Stimulated activated CD8-positive, alpha-beta memory T cell treated with anti-CD3 and anti-CD28 coated beads, Interleukin-4, amount 100 ng/mL, for 48 hours (primary cell): ENCODE measurements around the gene CFHR3.
"Not testable (repeated sequence)": the region's sequence is repeated elsewhere in the genome, so short reads cannot be mapped to it uniquely, and the experiment has no call there.

Experiments used
- DNase-seq: peaks from one replicate; pipeline ENCODE4 v3.0.0-alpha.2; 2020

The CFHR3 gene

DNA sequence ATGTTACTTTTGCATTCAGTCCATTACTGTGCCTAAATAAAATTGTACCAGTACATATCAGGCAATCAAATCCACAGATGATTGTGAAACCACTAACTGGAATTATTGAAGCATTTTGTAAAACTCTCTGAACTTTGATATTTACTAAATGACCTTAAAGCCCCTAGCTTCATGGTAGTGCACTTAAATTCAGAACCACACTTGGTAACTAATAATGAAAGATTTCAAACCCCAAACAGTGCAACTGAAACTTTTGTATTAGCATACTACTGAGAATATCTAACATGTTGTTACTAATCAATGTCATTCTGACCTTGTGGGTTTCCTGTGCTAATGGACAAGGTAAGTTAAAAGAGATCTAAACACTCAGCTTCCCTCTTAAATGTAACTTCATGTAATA, at the start of gene CFHR3:
CFHR3 (plus strand) TSS at position 238 of the 400 bp plus-strand sequence; CDS start at position 285, 47 bp downstream.
- DNase-seq = no peak

- no peak for DNase-seq
Measured at GRCh38 chr1:196732526-196732925, 42.1 kb upstream of the CFHR3 start.

DNA sequence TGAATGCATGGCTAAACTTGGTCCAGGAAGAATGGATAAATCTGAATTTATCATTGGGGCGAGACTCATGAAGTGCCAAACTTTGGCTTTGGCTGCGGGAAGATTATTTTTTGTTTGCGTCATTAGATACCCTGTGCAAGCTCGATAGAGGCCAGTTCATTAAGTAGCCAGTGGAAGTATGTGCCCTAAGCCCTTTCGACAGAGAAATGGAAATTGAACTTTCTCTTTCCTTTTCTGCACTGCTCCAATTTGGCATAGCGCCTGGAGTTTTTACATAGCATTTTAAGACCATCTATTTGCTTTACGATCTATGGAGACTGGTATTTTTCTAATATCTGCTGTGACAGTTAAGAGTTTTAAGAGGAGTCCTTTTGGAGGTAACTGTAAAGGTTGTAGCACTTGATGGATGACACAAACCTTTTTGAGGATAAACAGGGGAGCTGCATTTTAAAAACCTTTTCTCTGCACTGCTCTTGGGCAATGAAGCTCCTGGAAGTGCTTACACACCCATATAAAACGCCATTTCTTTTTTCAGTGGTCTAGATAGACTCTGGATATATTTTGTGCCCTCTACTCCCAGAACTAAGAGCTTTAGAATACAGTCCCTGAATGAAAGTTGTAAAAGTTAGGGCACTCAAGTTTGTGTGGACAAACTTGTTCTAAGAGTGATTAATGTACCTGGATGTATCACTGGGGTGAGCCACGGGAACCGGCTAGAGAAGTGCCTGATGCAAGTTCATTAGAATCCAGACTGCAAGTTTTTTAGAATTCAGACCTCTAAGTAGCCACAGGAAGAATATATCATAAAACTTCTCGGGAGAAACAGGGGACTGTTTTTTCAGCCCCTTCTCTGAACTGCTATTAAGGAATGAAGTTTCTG, 41.3 kb upstream of the CFHR3 start:
- no peak for DNase-seq

DNA sequence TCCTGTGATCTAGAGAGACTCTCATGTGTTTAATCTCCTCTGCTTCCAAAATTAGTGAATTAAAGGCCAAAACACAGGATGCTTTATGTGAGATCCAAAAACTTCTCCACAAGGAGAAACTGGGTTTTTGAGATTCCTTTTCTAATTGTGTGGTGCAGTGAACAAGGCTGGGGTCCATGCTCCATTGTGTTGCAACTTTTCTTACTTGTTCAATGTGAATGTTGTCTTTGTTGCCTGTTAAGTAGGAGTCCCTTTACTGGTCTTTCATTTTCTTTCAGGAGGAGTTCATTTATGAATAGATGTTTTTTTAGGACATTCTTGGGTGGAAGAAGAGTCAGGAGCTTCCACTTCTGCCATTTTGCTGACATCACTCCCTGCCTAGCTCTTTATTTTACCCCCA, 40.6 kb upstream of the CFHR3 start:
- no peak for DNase-seq

GRCh38 chr1:196734460-196734859, 40.2 kb upstream of the CFHR3 start:
- DNase-seq = no peak

GRCh38 chr1:196738730-196739129, 35.9 kb upstream of the CFHR3 start:
- no peak for DNase-seq

DNA sequence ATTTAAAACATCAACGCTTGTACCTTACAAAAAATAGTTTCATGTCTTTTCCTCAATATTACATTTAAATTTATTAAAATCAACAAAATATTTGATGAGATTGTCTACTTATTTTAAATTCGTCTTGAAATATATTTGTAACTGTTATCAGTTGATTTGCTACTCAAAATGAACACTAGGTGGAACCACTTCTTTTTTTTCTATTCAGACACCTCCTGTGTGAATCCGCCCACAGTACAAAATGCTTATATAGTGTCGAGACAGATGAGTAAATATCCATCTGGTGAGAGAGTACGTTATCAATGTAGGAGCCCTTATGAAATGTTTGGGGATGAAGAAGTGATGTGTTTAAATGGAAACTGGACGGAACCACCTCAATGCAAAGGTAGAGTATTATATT, 31.4 kb upstream of the CFHR3 start:
- DNase-seq = not testable (repeated sequence)

DNA sequence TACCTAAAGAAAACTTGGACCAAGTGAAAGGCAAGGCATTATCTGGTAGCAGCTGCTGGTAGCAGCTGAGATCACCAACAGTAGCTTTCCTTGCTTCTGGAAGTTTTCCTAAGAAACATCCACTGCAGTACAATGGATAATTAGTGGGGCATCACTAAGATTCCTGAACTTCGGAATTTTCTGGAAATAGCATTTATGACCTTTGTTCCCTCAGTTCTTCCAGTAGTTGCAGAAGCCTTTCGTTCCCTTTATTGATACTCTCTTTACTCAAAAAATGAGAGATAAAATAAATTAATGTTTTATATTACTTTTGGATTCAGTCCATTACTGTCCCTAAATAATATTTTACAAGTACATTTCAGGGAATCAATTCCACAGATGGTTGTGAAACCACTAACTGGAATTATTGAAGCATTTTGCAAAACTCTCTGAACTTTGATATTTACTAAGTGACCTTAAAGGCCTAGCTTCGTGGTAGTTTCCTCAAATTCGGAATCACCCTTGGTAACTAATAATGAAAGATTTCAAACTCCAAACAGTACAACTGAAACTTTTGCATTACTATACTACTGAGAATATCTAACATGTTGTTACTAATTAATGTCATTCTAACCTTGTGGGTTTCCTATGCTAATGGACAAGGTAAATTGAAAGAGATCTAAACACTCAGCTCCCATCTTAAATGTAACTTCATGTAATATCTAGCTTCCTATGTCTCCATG, 9.5 kb upstream of the CFHR3 start:
- DNase-seq = not testable (repeated sequence)

DNA sequence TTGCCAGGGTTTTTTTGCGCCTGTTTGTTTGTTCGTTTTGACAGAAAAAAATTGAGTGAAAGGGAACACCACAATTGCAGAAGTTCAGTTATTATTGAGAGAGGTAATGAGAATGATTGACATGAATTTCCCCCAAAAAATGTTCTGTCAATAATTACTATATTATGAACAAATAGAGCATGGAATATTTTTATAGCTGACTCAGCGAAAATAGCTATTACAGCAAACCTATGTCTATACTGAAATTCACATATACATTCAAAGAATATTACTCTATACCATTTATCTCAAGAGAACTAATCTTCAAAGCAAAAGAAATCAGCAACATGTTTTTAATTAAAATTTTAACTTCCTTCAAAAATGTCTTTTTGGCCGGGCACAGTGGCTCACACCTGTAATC, 4.8 kb upstream of the CFHR3 start:
- not testable (repeated sequence) for DNase-seq

GRCh38 chr1:196773713-196774112, 927 bp upstream of the CFHR3 start:
- DNase-seq = no peak

- no peak for DNase-seq
Measured at GRCh38 chr1:196774175-196774574, 465 bp upstream of the CFHR3 start.

- no peak for DNase-seq
Measured at GRCh38 chr1:196777603-196778002, 3.0 kb downstream of the CFHR3 start.

GRCh38 chr1:196779093-196779492, 4.5 kb downstream of the CFHR3 start:
- no peak for DNase-seq

GRCh38 chr1:196791252-196791651, 16.6 kb downstream of the CFHR3 start:
- DNase-seq = not testable (repeated sequence)

DNA sequence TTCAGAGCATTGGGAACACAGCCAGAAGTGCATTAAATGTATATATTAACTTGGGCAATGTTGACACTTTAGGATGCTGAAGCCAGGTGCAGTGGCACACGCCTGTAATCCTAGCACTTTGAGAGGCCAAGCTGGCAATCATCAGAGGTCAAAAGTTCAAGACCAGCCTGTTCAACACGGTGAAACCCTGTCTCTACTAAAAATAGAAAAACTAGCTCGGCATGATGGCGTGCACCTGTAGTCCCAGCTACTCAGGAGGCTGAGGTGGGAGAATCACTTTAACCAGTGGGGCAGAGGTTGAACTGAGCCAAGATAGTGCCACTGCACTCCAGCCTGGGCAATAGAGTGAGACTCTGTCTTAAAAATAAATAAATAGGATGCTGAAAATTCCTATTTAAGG, 19.5 kb downstream of the CFHR3 start:
- not testable (repeated sequence) for DNase-seq

DNA sequence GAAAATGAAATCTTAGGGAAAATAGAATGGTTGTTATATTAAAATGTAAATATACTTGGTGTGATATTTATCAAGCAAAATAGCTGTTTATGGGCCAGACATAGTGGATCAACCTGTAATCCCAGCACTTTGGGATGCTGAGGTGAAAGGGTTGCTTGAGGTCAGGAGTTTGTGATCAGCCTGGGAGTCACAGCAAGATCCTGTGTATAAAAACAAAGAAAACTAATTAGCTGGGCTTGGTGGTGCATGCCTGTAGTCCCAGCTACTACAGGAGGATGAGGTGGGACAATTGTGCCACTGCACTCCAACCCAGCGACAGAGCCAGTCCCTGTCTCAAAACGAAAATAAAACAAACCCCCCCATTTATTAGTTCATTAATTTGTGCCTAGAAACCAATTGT, 23.3 kb downstream of the CFHR3 start:
- no peak for DNase-seq

GRCh38 chr1:196801920-196802319, 27.3 kb downstream of the CFHR3 start:
- not testable (repeated sequence) for DNase-seq

GRCh38 chr1:196808529-196809235, 34.0 kb downstream of the CFHR3 start:
- DNase-seq = no peak

- DNase-seq = not testable (repeated sequence)
Measured at GRCh38 chr1:196817442-196817841, 42.8 kb downstream of the CFHR3 start.

DNA sequence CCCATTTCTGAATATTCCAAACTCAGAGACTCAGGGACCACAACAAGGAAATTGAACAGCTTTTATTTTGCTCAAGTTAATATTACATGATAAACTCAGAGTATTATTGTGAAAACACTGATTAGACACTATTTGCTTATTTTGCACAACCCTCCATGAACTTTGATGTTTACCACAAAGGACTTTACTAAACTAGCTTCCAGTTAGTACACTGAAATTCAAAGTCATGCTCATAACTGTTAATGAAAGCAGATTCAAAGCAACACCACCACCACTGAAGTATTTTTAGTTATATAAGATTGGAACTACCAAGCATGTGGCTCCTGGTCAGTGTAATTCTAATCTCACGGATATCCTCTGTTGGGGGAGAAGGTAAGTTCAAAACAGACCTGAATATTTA, 44.9 kb downstream of the CFHR3 start, which contains the start of gene CFHR1:
CFHR1 (plus strand) TSS at position 201 of the 400 bp plus-strand sequence; CDS start at position 315, 114 bp downstream.
- not testable (repeated sequence) for DNase-seq

- DNase-seq = not testable (repeated sequence)
Measured at GRCh38 chr1:196827860-196828259, 53.2 kb downstream of the CFHR3 start.
